ENCODE results near the gene LAMP2. TPM values are rescaled to one million over a fixed set of nuclear protein-coding genes. Genes with fewer than 3 reads are reported as not detected.

Gene LAMP2
- total RNA-seq, 1 experiment from 2014 or later: 123 TPM

DNA sequence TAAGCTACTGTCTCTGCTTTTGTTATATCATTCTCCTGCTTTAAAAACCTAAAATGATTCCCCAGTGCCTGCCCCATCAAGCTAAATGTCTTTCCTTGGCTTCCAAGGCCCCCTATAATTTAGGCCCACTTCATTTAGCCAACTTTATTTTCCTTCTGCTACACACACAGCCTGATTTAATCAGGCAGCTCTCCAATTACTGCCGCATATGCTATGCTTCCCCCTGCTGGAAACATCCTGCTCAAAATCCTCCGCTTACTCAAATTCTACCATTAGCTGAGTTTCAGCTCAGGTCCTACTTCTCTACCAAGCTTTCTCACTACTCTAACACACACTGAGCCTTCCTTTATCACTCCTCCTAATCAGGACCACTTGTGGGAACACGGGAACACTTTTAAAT lies 17.0 kb downstream of the LAMP2 start:
- Histone ChIP-seq H3F3A (ENCODE audit: insufficient read depth, low read depth) (no peaks in the 10 kb centered on the region), H3K79me2 (ENCODE audit: low read depth) (peaks cover 2% of the 10 kb centered on the region; the same call in 1 of the 2 replicates), H2AFZ (no peak overlapping the region), H3K9me2 (ENCODE audit: insufficient read depth) (no peaks in the 10 kb centered on the region), H3K4me3 (no peak overlapping the region), H3K4me1 (replicated peaks; ENCODE audit: insufficient read depth) (no peaks in the 10 kb centered on the region), H4K20me1 (ENCODE audit: insufficient read depth) (peaks cover 9% of the 10 kb centered on the region), H3K9me3 (ENCODE audit: insufficient read depth, low read depth) (no peaks in the 10 kb centered on the region), H3K27me3 (ENCODE audit: insufficient read depth, low read depth) (no peaks in the 10 kb centered on the region), H3K27ac (no peak overlapping the region), H3K4me2 (no peak overlapping the region), H3K36me3 (ENCODE audit: low read depth) (peaks cover 9% of the 10 kb centered on the region)
- POLR2A ChIA-PET (ENCODE audit: unreplicated experiment): interaction anchor here (0.5 to 0.6 kb wide), 3 partner anchors 9 to 1017 kb away, joined by 5 to 12 read pairs (median 8); no protein-coding TSS in a partner anchor
- intact Hi-C loops (cut with micrococcal nuclease; ENCODE audit: unreplicated experiment): no loop called here
- no peak for TF ChIP-seq EZH2 (IDR thresholded peaks at IDR 0.05; ENCODE audit: low read depth)
- TF ChIP-seq, protein P1, sequence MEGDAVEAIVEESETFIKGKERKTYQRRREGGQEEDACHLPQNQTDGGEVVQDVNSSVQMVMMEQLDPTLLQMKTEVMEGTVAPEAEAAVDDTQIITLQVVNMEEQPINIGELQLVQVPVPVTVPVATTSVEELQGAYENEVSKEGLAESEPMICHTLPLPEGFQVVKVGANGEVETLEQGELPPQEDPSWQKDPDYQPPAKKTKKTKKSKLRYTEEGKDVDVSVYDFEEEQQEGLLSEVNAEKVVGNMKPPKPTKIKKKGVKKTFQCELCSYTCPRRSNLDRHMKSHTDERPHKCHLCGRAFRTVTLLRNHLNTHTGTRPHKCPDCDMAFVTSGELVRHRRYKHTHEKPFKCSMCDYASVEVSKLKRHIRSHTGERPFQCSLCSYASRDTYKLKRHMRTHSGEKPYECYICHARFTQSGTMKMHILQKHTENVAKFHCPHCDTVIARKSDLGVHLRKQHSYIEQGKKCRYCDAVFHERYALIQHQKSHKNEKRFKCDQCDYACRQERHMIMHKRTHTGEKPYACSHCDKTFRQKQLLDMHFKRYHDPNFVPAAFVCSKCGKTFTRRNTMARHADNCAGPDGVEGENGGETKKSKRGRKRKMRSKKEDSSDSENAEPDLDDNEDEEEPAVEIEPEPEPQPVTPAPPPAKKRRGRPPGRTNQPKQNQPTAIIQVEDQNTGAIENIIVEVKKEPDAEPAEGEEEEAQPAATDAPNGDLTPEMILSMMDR (conservative IDR thresholded peaks at IDR 0.05): peak; percentile 56
- no peak for DNase-seq
- CTCF ChIA-PET: interaction anchor here (1.0 to 1.2 kb wide), 2 partner anchors 143 to 211 kb away, joined by 4 to 6 read pairs; no protein-coding TSS in a partner anchor
- BruUV-seq (replicated peaks): no TSS peak

DNA sequence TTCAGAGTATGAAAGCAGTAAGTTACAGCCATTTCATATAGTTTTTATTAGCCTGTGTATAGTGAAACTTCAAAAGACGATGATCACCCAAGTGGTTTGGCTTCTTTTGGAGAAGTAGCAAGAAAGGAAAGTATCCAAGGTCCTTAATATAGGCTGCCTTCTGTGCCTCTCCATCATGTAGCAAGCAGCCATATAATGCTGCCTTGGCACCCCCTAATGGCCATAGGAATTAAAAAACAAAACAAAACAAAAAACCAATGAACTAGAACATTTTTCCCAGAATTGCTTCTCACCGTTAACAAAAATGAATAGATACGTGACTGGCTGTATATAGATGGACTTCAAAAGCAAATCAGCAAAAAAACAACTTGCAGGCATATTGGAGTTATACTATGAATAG lies 18.9 kb downstream of the LAMP2 start:
- ChIA-PET CTCF (no interaction called here), POLR2A (ENCODE audit: unreplicated experiment) (no interaction called here)
- intact Hi-C loops (cut with micrococcal nuclease; ENCODE audit: unreplicated experiment): no loop called here
- Histone ChIP-seq H4K20me1 (ENCODE audit: insufficient read depth) (peaks cover 6% of the 10 kb centered on the region), H3K79me2 (ENCODE audit: low read depth) (no peaks in the 10 kb centered on the region), H3K27ac (no peak overlapping the region), H3K4me3 (no peak overlapping the region), H3K9me2 (ENCODE audit: insufficient read depth) (no peaks in the 10 kb centered on the region), H3F3A (ENCODE audit: insufficient read depth, low read depth) (no peaks in the 10 kb centered on the region), H3K4me1 (replicated peaks; ENCODE audit: insufficient read depth) (no peaks in the 10 kb centered on the region), H3K27me3 (ENCODE audit: insufficient read depth, low read depth) (no peaks in the 10 kb centered on the region), H3K36me3 (ENCODE audit: low read depth) (peaks cover 20% of the 10 kb centered on the region), H3K4me2 (no peak overlapping the region), H2AFZ (no peak overlapping the region), H3K9me3 (ENCODE audit: insufficient read depth, low read depth) (no peaks in the 10 kb centered on the region)
- TF ChIP-seq EZH2 (IDR thresholded peaks at IDR 0.05; ENCODE audit: low read depth): no peak
- TF ChIP-seq, protein P1 (conservative IDR thresholded peaks at IDR 0.05): peak; percentile 65
- no peak for DNase-seq
- BruUV-seq (replicated peaks): no TSS peak

DNA sequence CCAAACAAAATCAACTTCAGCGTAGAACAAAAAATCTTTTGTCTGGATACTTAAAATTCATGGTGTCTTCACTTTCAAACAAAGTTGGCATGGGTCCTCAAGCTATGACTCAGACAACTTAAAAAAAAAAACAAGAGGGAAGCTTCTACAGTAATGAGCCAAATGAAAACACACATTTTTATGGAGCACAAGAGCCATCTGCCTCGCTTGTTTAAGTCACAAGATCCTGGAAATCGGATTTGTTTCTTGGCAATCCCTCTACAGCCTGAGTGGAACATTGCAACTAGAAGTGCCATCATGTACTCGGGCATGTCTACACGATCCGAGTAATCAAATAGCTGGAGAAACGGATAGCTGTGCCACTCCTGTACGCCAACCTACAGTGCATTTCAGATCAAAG lies 22.6 kb downstream of the LAMP2 start:
- Histone ChIP-seq H3K27me3 (ENCODE audit: insufficient read depth, low read depth) (no peaks in the 10 kb centered on the region), H4K20me1 (ENCODE audit: insufficient read depth) (peaks cover 6% of the 10 kb centered on the region; the same call in 1 of the 2 replicates), H2AFZ (no peak overlapping the region), H3K9me3 (ENCODE audit: insufficient read depth, low read depth) (no peaks in the 10 kb centered on the region), H3K4me3 (no peak overlapping the region), H3K36me3 (ENCODE audit: low read depth) (peaks cover 26% of the 10 kb centered on the region), H3K9me2 (ENCODE audit: insufficient read depth) (no peaks in the 10 kb centered on the region), H3K27ac (no peak overlapping the region), H3K79me2 (ENCODE audit: low read depth) (no peaks in the 10 kb centered on the region), H3K4me2 (no peak overlapping the region), H3F3A (ENCODE audit: insufficient read depth, low read depth) (no peaks in the 10 kb centered on the region), H3K4me1 (replicated peaks; ENCODE audit: insufficient read depth) (no peaks in the 10 kb centered on the region)
- no peak for DNase-seq
- CTCF ChIA-PET: no interaction called here
- intact Hi-C loops (cut with micrococcal nuclease; ENCODE audit: unreplicated experiment): no loop called here
- POLR2A ChIA-PET (ENCODE audit: unreplicated experiment): no interaction called here
- no TSS peak for BruUV-seq (replicated peaks)
- no peak for TF ChIP-seq EZH2 (IDR thresholded peaks at IDR 0.05; ENCODE audit: low read depth)
- TF ChIP-seq, protein P1 (conservative IDR thresholded peaks at IDR 0.05): no peak

Data from PC-9 (cell line).